Measurements from ENCODE around the gene VDR. TPM values are rescaled to one million over a fixed set of nuclear protein-coding genes. Genes with fewer than 3 reads are reported as not detected.

The VDR gene
- total RNA-seq, 1 donor: 8.2 TPM

- H3K4me3 ChIP-seq (ENCODE audit: low read depth, low read length): no peak overlapping the region
- peak; percentile 40 for DNase-seq (ENCODE audit: low read depth)
- no peak for TF ChIP-seq CTCF (IDR thresholded peaks at IDR 0.05; ENCODE audit: insufficient read depth, low read depth, low read length)
Measured at GRCh38 chr12:47910486-47910885, 5.7 kb upstream of the VDR start.

GRCh38 chr12:47909839-47910465, 5.2 kb upstream of the VDR start:
- TF ChIP-seq CTCF (IDR thresholded peaks at IDR 0.05; ENCODE audit: insufficient read depth, low read depth, low read length): no peak
- DNase-seq (ENCODE audit: low read depth): no peak
- H3K4me3 ChIP-seq (ENCODE audit: low read depth, low read length): no peak overlapping the region

GRCh38 chr12:47908738-47909137, 3.9 kb upstream of the VDR start:
- TF ChIP-seq CTCF (IDR thresholded peaks at IDR 0.05; ENCODE audit: insufficient read depth, low read depth, low read length): no peak
- DNase-seq (ENCODE audit: low read depth): no peak
- H3K4me3 ChIP-seq (ENCODE audit: low read depth, low read length): no peak overlapping the region

GRCh38 chr12:47907851-47908454, 3.2 kb upstream of the VDR start:
- TF ChIP-seq CTCF (IDR thresholded peaks at IDR 0.05; ENCODE audit: insufficient read depth, low read depth, low read length): no peak
- H3K4me3 ChIP-seq (ENCODE audit: low read depth, low read length): no peak overlapping the region
- no peak for DNase-seq (ENCODE audit: low read depth)

DNA sequence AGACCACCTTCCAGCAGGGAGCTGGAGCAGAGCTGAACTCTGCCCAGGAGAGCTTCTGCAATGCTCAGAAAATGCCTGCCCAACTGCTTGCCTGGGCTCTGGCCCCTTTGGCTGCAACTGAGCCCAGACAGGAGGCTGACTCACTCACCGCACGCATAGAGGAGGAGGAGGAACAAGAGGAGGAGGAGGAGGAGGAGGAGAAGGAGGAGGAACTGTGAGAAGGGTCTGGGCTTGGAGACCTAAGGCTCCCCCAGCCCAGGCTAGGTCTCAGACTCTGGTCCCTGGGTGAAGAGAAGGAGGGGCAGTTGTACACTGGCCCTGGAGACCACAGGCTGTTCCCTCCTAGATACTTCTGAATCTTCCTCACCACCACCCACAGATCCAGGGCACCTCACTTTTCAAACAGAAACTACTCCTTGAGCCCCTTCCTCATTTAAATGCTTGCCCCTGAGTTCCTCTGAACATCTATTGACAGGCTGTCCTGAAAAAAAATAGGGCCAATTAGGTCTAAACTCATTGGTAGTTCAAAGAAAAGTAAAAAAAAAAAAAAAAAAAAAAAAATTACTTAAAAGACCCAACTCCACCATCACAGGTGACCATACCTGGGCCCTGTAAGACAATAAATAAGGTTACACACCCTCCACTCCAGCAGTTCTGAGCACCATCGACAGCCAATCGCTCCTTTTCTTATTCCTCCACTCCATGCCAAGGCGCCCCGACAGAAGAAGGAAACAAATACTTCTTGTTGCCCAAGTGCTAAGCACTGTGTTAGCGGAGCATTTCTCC, 674 bp downstream of the VDR start:
- TF ChIP-seq CTCF (IDR thresholded peaks at IDR 0.05; ENCODE audit: insufficient read depth, low read depth, low read length): no peak
- peak overlapping the region; percentile 78 for H3K4me3 ChIP-seq (ENCODE audit: low read depth, low read length)
- peak; percentile 83 for DNase-seq (ENCODE audit: low read depth)

GRCh38 chr12:47903151-47903611, 1.6 kb downstream of the VDR start:
- DNase-seq (ENCODE audit: low read depth): peak; percentile 50
- peak overlapping the region; percentile 78 for H3K4me3 ChIP-seq (ENCODE audit: low read depth, low read length)
- no peak for TF ChIP-seq CTCF (IDR thresholded peaks at IDR 0.05; ENCODE audit: insufficient read depth, low read depth, low read length)

Measured in fibroblast of villous mesenchyme (primary cell).